GM12878 (cell line): ENCODE measurements around the gene GAREM2. TPM values are rescaled to one million over a fixed set of nuclear protein-coding genes. Genes with fewer than 3 reads are reported as not detected.

Experiments
- ATAC-seq: fragments of 200-7000 bp; cut with Tn5 transposase; 3 replicates; pipeline ENCODE4 v1.9.1; 2020; ENCODE audit warnings: mild to moderate bottlenecking, moderate library complexity
- BruUV-seq: library from RNA; stranded (reverse); fragments of 400-500 nt; replicated peaks from 2 replicates; lab custom pipeline; 2021; lab: Mats Ljungman, UMichigan
- CTCF ChIA-PET: fragments of 300-600 bp; sonication (Branson Sonifier 250); formaldehyde crosslinking; extraction: SDS; loops from one replicate; lab custom pipeline; 2021; ENCODE audit warnings: inconsistent platforms; lab: Yijun Ruan, JAX
- POLR2A ChIA-PET: fragments of 350-600 bp; formaldehyde crosslinking; extraction: SDS; loops from one replicate; lab custom pipeline; 2021; ENCODE audit warnings: inconsistent platforms; lab: Charles Lee
- RAD21 ChIA-PET: fragments of 300-600 bp; sonication (Branson Sonifier 250); formaldehyde crosslinking; loops from one replicate; lab custom pipeline; 2023; ENCODE audit warnings: antibody characterized with exemption; ENCODE audit not compliant: unreplicated experiment; lab: Charles Lee
- SMC1A ChIA-PET: fragments of 300-600 bp; sonication (Branson Sonifier 250); formaldehyde crosslinking; loops from one replicate; lab custom pipeline; 2023; ENCODE audit not compliant: unreplicated experiment, uncharacterized antibody; lab: Charles Lee
- DNase-seq: peaks from one replicate; pipeline ENCODE4 v3.0.0-alpha.2; 2011; ENCODE audit warnings: low read depth, low spot score
- FAIRE-seq: peaks from 3 replicates; lab custom pipeline; 2011; peaks lifted over from hg19 to GRCh38; lab: Jason Lieb, UNC
- H2AFZ ChIP-seq: 2 replicates; pipeline ENCODE4 v1.6.0; 2011; ENCODE audit warnings: low read depth, low read length, control low read depth; ENCODE audit not compliant: control insufficient read depth
- H3K27ac ChIP-seq: 2 replicates; pipeline ENCODE4 v1.5.1; 2011; ENCODE audit warnings: control low read depth; ENCODE audit not compliant: control insufficient read depth, insufficient read depth
- H3K27me3 ChIP-seq, 2 experiments: replicated peaks in 1 of 2; 2 replicates each; pipeline versions ENCODE4 v1.6.0 to v1.6.1; 2011; ENCODE audit warnings: low read length in 1 of 2; ENCODE audit not compliant: control insufficient read depth in 2 of 2, insufficient read depth in 2 of 2
- H3K36me3 ChIP-seq, 2 experiments: 2 replicates each; pipeline ENCODE4 v1.5.1; 2011; ENCODE audit warnings: low read length in 1 of 2; ENCODE audit not compliant: control insufficient read depth in 2 of 2, insufficient read depth in 2 of 2
- H3K4me1 ChIP-seq: 2 replicates; pipeline ENCODE4 v1.6.1; 2011; ENCODE audit warnings: mild to moderate bottlenecking, low read length, moderate library complexity, mixed read lengths; ENCODE audit not compliant: control insufficient read depth, insufficient read depth
- H3K4me2 ChIP-seq: 2 replicates; pipeline ENCODE4 v1.6.0; 2011; ENCODE audit warnings: control low read depth; ENCODE audit not compliant: control insufficient read depth, insufficient read depth
- H3K4me3 ChIP-seq: fragments of 200-600 bp; sonication (generic); 2 replicates; pipeline ENCODE4 v1.5.1; 2016
- H3K79me2 ChIP-seq: 2 replicates; pipeline ENCODE4 v1.6.0; 2011; ENCODE audit warnings: low read length; ENCODE audit not compliant: control insufficient read depth, insufficient read depth
- H3K9ac ChIP-seq: 2 replicates; pipeline ENCODE4 v1.8.0; 2011; ENCODE audit warnings: low read length, control low read depth, mixed read lengths; ENCODE audit not compliant: control insufficient read depth, insufficient read depth
- H3K9me3 ChIP-seq: replicated peaks from 3 replicates; pipeline ENCODE4 v1.5.1; 2011; ENCODE audit warnings: mild to moderate bottlenecking, low read length; ENCODE audit not compliant: control insufficient read depth, insufficient read depth
- H4K20me1 ChIP-seq: 2 replicates; pipeline ENCODE4 v1.6.0; 2011; ENCODE audit not compliant: control insufficient read depth, insufficient read depth
- BCL3 ChIP-seq: IDR thresholded peaks from 2 replicates; pipeline ENCODE4 v1.6.1; 2011; ENCODE audit warnings: borderline replicate concordance, low read depth, mild to moderate bottlenecking, moderate library complexity, low read length; ENCODE audit not compliant: insufficient read depth, poor library complexity, severe bottlenecking
- CEBPB ChIP-seq, 2 experiments: fragments of 150-350 bp in 1 of 2; IDR thresholded peaks; 2 replicates each; pipeline ENCODE4 v1.6.1; 2012 to 2014; ENCODE audit warnings: low read depth in 2 of 2, low read length in 2 of 2, borderline replicate concordance in 1 of 2, inconsistent platforms in 1 of 2
- CHD2 ChIP-seq: IDR thresholded peaks from 2 replicates; pipeline ENCODE4 v1.6.1; 2011; ENCODE audit warnings: low read depth, low read length, improper control_type of control experiment, borderline replicate concordance
- E2F8 ChIP-seq: fragments of 450-650 bp; IDR thresholded peaks from 2 replicates; pipeline ENCODE4 v1.6.1; 2018; ENCODE audit warnings: mild to moderate bottlenecking, low read depth, moderate library complexity; ENCODE audit not compliant: partially characterized antibody
- HSF1 ChIP-seq: fragments of 150-350 bp; IDR thresholded peaks from 2 replicates; pipeline ENCODE4 v1.6.1; 2014; ENCODE audit warnings: mild to moderate bottlenecking, low read depth, low read length
- KAT2A ChIP-seq: conservative IDR thresholded peaks from 2 replicates; pipeline ENCODE4 v1.6.1; 2011; ENCODE audit warnings: low read depth, low read length; ENCODE audit not compliant: control insufficient read depth
- MYB ChIP-seq: fragments of 150-350 bp; IDR thresholded peaks from 2 replicates; pipeline ENCODE4 v1.6.1; 2014; ENCODE audit warnings: mild to moderate bottlenecking, low read depth, low read length, borderline replicate concordance
- RBBP5 ChIP-seq: fragments of 200-600 bp; sonication (generic); conservative IDR thresholded peaks from 2 replicates; pipeline ENCODE4 v1.6.1; 2016
- ZNF384 ChIP-seq: IDR thresholded peaks from 2 replicates; pipeline ENCODE4 v1.6.1; 2012; ENCODE audit warnings: low read depth, mild to moderate bottlenecking, low read length, improper control_type of control experiment, borderline replicate concordance
- WGBS: methylation state at CpG from one replicate; pipeline ENCODE4 v1.1.6; 2016; ENCODE audit warnings: low lambda C conversion rate; ENCODE audit not compliant: insufficient replicate concordance, insufficient coverage; ENCODE audit errors: missing lambda C conversion rate; 5-methylcytosine and 5-hydroxymethylcytosine counted together
- in situ Hi-C: fragments of 300-500 bp; cut with MboI; formaldehyde crosslinking; loops from 9 replicates; pipeline ENCODE4 v1.14.3; 2018; ENCODE audit warnings: mixed read lengths
- intact Hi-C: fragments of 100-400 bp; cut with micrococcal nuclease; formaldehyde crosslinking; loops from one replicate; pipeline ENCODE4 v1.14.2; 2022; ENCODE audit not compliant: unreplicated experiment
- polyA plus RNA-seq, 11 experiments: library from polyadenylated mRNA; depleted of rRNA in 4 of 11; unstranded in 6 of 11; stranded (reverse) in 5 of 11; fragments of >200 nt; fragmentation: Nextera tagmentation in 4 of 11; fragmentation: Illumina TruSeq in 1 of 11; extraction: Ambion mirVana in 4 of 11; extraction: Trizol in 1 of 11; gene quantifications; 1 replicate in 1 of 11; 2 replicates in 10 of 11; pipeline versions ENCODE4 v1.2.1 to v1.2.3, GENCODE V29; 2011 to 2016; ENCODE audit warnings: inconsistent platforms in 2 of 11, missing spikeins in 2 of 11, low read depth in 1 of 11
- total RNA-seq, 4 experiments: library from RNA; depleted of rRNA in 3 of 4; stranded (reverse); fragments of >200 nt in 3 of 4; fragmentation: Illumina TruSeq in 1 of 4; extraction: Trizol in 1 of 4; gene quantifications; 2 replicates each; pipeline versions ENCODE4 v1.2.1 to v1.2.3, GENCODE V29; 2013 to 2021
- TF ChIP-seq, protein P1 (sequence below): IDR thresholded peaks from 2 replicates; pipeline ENCODE4 v1.6.1; 2011; ENCODE audit warnings: low read depth, mild to moderate bottlenecking, low read length, moderate library complexity, borderline replicate concordance; ENCODE audit errors: extremely low read depth
- TF ChIP-seq, protein P2 (sequence below): IDR thresholded peaks from 2 replicates; pipeline ENCODE4 v1.6.1; 2011; ENCODE audit warnings: borderline replicate concordance, low read depth, mild to moderate bottlenecking, moderate library complexity, mixed read lengths, low read length; ENCODE audit not compliant: insufficient read depth; ENCODE audit errors: extremely low read length
- TF ChIP-seq, protein P3 (sequence below): fragments of 450-650 bp; IDR thresholded peaks from 2 replicates; pipeline ENCODE4 v1.6.1; 2017; ENCODE audit warnings: mild to moderate bottlenecking, low read depth, inconsistent platforms; ENCODE audit not compliant: poor library complexity, severe bottlenecking

The GAREM2 gene
- total and polyA plus RNA-seq, 10 of the 15 experiments (the other 5 are each of a cell fraction or from before 2014, with no cell fraction given): 0.06 to 1.4 (median 0.44) TPM

DNA sequence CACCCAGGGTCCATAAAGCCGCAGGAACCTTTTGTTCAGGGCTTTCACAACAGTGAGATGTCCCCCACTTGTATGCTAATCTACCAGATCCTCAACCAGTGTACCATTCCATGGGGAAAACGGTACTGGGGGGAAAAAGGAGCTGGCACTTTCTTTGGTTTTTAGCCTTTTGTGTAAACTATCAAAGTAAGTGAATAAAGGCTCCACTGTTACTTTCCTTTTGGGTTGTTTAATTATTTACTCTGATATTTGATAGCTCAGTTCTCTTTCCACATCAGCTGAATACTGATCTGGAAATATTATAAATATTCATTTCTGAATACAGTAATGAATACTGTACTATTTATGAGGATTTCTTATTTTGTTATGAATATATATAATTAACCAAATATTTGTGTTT lies 51.2 kb downstream of the GAREM2 start (continued):
- TF ChIP-seq, protein P1, sequence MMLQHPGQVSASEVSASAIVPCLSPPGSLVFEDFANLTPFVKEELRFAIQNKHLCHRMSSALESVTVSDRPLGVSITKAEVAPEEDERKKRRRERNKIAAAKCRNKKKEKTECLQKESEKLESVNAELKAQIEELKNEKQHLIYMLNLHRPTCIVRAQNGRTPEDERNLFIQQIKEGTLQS: no peak
- TF ChIP-seq, protein P2, sequence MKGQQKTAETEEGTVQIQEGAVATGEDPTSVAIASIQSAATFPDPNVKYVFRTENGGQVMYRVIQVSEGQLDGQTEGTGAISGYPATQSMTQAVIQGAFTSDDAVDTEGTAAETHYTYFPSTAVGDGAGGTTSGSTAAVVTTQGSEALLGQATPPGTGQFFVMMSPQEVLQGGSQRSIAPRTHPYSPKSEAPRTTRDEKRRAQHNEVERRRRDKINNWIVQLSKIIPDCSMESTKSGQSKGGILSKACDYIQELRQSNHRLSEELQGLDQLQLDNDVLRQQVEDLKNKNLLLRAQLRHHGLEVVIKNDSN: no peak

DNA sequence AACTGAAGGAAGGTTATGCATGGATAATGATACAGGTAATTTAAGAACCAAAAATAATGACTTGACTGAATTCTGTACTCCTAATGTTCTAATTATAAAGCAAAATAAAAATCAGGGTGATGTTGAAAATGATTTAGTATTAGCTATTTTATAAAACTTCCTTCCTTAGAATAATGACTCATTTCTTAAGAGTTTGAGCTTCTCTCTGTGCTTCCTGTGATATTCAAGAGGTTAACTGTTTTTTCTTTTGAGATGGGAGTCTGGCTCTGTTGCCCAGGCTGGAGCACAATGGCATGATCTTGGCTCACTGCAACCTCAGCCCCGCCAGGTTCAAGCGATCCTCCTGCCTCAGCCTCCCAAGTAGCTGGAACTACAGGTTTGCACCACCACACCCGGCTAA lies 56.7 kb downstream of the GAREM2 start:
- RAD21 ChIA-PET: no interaction called here
- Histone ChIP-seq H3K9me3 (peaks cover 2% of the 10 kb centered on the region; the same call in 2 of the 3 replicates), H3K27me3 (no peaks in the 10 kb centered on the region), H3K4me1 (no peaks in the 10 kb centered on the region), H3K9ac (no peak overlapping the region), H4K20me1 (no peaks in the 10 kb centered on the region), H3K79me2 (no peaks in the 10 kb centered on the region), H3K4me2 (no peak overlapping the region), H3K36me3 (peaks cover 5 to 24% of the 10 kb centered on the region in 2 experiments; a peak in 3 of 4 replicates), H3K27ac (no peak overlapping the region), H2AFZ (no peak overlapping the region), H3K4me3 (no peak overlapping the region)
- BruUV-seq: no TSS peak
- DNase-seq (no peak), FAIRE-seq (peak; percentile 18), ATAC-seq (no peak)
- WGBS: 100% methylated on average over 3 of the region's 3 CpGs
- intact Hi-C loops (no loop called here), in situ Hi-C loops (no loop called here)
- CTCF ChIA-PET: no interaction called here
- POLR2A ChIA-PET: no interaction called here
- SMC1A ChIA-PET: no interaction called here
- TF ChIP-seq MYB (no peak), RBBP5 (no peak), CHD2 (no peak), KAT2A (no peak), ZNF384 (no peak), HSF1 (no peak), E2F8 (no peak), BCL3 (no peak), CEBPB (IDR thresholded peaks at IDR 0.05; ENCODE audit: borderline replicate concordance in 1 of 2, low read depth in 2 of 2, low read length in 2 of 2) (no peak)
- TF ChIP-seq, protein P3, sequence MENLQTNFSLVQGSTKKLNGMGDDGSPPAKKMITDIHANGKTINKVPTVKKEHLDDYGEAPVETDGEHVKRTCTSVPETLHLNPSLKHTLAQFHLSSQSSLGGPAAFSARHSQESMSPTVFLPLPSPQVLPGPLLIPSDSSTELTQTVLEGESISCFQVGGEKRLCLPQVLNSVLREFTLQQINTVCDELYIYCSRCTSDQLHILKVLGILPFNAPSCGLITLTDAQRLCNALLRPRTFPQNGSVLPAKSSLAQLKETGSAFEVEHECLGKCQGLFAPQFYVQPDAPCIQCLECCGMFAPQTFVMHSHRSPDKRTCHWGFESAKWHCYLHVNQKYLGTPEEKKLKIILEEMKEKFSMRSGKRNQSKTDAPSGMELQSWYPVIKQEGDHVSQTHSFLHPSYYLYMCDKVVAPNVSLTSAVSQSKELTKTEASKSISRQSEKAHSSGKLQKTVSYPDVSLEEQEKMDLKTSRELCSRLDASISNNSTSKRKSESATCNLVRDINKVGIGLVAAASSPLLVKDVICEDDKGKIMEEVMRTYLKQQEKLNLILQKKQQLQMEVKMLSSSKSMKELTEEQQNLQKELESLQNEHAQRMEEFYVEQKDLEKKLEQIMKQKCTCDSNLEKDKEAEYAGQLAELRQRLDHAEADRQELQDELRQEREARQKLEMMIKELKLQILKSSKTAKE: no peak
